GM18520 (cell line): Measurements from ENCODE around the gene ALCAM.

Experiments
- ATAC-seq: cut with Tn5 transposase; IDR thresholded peaks from one replicate; pipeline ENCODE4 v1.9.1; 2021; ENCODE audit not compliant: unreplicated experiment

ALCAM gene

DNA sequence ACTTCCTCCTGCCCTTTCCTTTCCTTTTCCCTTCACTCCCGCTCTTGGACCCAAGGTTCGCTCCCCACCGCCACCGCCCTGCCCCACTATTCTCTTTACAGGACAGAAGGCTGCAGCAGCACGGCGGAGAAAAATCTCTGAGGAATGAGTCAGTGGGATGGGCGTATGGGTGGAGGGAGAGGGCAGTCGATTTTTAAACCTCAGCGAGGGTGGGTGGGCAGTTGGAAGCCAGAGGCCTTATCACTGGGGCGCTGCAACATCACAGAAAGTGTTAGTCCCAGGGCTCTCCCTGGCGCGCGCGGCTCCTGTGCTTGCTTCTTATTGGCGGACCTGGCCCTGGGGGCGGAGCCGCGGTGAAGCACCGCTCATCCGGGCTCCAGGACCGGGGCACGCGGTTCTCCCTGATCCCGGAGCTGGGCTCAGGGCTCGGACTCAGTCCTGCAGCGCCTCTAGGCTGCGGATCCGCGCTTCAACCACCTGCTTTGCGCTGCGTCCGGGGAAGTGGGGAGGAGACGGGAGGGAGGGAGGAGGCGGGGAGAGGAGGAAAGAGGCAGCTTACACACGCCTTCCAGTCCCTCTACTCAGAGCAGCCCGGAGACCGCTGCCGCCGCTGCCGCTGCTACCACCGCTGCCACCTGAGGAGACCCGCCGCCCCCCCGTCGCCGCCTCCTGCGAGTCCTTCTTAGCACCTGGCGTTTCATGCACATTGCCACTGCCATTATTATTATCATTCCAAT, at the start of gene ALCAM:
ALCAM (plus strand) TSS at position 584 of the 737 bp plus-strand sequence.
- ATAC-seq, result peak; percentile 49

DNA sequence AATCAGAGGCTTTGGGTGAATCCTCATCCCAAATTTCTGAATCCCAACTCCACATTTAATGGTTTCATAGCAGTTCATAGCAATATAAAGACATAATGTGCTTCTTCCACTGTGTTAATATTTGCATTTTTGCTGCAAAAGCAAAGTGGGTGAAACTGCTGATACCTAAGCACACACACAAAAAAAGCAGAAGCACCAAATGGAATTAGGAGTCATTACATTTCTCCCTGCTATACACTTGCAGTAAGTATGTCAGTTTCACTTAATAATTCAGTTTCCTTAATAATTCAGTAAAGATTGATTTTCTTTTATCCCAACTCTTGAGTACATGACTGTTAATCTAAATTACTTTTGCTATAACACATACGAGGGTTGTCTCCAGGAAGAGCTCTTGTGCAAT, 48.9 kb upstream of the ALCAM start:
- no peak for ATAC-seq

DNA sequence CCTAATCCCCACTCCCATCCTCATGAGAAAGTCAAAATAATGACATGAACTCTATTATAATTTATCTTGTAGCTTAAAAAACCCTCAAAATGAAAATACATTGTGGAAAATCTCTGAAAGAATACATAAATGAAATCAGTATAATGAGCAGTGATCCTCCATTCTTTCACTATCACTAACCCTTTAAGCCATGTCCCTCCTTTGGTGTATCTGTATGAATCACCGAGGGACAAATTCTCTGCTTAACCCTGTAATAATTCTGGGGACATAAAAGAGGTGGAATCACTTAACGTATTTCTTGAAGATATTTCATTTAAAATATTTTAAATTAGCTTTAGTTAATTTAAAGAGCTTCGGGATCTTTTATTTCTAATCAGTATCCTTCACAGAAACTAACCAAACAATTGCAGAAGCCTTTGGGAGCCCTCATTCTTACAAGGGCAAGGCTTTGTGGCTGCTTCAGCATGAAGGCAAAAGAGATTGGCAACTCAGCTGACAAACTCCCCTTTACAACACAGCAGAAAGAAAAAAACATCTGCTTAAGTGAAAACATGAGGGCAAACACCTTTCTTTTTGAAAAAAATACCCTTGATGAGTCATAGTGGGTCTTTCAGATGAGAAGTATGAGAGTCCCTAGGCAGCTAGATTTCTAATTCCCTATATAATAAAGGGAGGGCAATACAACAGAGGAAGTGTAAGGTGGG, 44.0 kb upstream of the ALCAM start:
- peak; percentile 98 for ATAC-seq

DNA sequence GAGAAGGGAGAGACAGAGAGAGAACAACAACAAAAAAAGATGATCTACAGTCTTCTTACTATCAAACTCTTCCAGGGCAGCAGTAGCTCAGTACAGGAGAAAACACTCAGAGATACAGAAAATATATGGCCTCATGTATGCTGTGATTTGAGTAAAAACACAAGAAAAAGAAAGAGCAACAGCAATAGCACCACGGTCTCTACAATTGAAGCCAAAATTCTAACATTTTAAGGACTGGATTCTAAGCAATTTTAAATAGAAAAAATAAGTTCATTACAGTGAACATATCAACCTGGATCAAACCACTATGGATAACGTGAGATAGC, 43.5 kb upstream of the ALCAM start:
- ATAC-seq, result no peak

DNA sequence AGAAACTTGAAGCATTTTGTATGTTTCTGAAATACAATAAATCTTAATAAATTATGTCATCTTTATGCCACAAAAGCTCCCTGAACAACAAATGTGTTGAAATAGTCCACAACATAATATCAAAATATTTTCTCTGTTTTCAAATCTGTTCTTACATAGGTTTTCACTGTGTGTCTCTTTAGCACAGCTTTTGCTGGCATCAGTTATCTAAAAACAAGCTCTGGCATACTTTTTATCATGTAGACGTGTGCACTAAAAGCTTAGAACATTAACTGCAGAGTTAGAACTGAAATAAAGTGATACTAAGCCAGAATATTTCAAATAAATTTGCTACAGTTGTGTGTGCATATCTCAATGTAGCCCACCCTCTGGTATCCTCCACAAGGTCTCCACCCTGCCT, 41.8 kb upstream of the ALCAM start:
- no peak for ATAC-seq

DNA sequence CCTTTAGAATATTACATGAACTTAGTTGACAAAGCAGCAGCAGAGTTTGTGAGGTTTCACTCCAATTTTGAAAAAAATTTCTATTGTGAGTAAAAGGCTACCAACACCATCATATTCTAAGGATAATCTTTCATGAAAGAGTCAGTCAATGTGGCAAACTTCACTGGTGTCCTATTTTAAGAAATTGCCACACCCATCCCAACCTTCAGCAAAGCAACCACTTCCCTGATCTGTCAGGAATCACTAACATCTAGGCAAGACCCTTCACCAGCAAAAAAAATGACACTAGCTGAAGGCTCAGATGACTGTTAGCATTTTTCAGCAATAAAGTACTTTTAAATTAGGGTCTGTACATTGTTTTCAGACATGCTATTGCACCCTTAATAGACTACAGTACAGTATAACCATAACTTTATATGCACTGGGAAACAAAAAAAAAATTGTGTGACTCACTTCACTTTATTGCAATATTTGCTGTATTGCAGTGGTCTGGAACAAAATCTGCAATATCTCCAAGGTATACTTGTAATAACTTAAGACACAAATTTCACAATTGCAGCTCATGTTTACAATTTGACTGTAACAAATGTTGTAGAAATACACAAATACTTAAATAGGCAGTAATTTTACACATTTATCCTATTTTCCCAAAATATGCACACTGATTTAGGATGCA, 38.9 kb upstream of the ALCAM start:
- ATAC-seq, result no peak

DNA sequence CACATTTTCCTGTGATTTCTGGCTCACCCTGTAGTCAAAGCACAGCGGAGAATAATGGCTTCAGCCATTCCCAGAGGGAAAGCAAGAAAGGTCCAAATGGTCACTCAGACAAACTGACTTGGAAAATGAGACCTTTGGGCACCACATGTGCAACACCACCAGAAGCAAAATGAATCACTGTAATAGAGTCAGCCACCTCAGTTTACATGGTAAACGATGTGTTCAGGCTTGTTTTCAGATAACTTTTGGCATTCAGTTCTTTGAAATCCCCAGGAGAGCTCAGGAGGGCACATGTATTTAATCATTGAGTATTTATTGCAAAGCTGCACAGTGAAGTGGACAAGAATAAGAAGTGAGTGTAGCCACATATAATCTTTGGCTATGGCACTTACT, 38.4 kb upstream of the ALCAM start:
- ATAC-seq, result no peak

DNA sequence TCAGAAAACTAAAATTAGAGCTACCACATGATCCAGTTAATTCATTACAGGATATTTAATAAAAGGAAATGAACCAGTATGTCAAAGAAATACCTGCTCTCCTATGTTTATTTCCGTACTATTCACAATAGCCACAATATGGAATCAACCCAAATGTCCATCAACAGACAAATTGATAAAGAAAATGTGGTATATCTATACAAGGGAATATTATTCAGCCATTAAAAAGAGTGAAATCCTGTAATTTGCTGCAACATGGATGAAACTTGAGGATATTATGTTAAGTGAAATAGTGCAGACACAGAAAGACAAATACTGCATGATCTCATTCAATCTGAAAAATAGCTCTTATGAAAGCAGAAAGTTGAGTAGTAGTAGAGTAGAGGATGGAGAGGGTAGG, 33.7 kb upstream of the ALCAM start:
- ATAC-seq, result no peak

DNA sequence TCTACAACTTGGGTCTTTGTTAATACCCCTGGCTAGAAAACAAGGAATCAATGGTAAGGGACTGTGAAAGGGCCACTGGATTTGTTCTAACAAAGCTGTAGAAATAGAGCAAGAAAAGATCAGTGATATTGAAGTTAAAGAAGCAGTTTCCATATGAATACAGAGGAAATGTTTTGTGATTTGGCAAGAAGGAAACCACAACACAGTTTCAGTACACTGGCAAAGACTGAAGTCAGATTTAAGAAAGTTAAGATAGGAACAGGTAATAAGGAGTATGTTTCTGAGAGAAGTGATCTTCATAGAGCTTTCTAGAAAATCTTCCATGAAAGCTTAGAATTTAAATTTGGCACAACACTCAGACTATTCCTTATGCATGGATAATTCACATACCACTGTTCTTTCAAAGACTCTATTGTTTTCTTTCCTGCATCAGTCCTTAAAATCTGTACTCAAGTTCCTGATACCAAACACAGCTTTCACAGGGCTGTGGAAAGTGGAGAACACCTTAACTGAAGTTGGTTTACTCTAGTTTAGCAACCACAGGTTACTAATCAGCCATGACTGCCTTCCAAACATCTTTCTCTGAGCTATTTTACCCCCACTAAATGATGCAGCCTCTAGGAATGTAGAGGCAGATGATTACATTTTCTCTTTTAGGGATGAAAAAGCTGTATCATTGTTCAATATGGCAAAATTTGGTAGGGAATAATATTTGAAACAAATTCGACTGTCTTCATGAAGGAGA, 32.4 kb upstream of the ALCAM start:
- ATAC-seq, result peak; percentile 55

DNA sequence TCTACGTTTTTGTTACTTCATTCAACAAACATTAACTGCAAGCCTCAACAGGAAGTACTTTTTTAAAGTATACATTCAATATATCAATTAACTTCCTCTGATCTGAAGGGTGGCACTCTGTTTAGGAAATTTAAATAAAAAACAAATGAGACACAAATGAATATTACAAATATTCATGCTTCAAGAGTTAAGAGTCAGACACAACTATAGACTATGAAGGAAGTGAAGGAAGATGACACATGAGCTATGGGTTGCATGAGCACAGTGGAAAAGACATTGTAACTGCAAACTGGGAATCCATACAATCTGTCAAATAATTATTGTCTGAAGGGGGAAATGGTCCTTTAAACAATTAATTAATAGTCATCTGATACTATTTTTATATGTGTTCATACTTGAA, 26.8 kb upstream of the ALCAM start:
- ATAC-seq, result no peak

DNA sequence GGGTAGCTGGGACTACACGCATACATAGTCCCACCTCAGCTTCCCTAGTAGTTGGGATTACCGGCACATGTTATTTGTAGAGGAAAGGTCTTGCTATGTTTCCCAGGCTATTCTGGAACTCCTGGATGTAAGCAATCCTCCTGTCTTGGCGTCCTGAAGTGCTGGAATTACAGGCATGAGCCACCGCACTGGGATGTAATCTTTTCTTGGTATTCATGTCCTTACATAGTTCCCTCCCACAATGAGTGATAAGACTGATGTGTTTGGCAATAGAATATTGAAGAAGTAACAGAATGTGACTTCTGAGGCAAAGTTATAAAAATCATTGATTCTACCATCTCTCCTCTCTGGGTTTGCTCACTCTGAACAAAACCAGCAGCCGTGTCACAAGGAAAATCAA, 22.7 kb upstream of the ALCAM start:
- no peak for ATAC-seq

DNA sequence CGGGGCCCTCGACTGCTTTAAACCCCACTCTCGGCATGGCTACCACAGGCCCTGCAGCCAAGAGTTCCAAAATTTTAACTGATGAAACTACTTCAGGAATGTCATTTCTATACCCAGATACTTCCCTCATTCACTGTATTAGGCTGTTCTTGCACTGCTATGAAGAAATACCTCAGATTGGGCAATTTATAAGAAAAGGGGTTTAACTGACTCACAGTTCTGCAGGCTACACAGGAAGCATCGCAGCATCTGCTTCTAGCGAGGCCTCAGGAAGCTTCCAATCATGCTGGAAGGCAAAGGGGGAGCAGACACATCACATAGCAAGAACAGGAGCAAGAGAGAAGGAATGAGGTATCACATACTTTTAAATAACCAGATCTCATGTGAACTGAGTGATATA, 21.6 kb upstream of the ALCAM start:
- no peak for ATAC-seq

DNA sequence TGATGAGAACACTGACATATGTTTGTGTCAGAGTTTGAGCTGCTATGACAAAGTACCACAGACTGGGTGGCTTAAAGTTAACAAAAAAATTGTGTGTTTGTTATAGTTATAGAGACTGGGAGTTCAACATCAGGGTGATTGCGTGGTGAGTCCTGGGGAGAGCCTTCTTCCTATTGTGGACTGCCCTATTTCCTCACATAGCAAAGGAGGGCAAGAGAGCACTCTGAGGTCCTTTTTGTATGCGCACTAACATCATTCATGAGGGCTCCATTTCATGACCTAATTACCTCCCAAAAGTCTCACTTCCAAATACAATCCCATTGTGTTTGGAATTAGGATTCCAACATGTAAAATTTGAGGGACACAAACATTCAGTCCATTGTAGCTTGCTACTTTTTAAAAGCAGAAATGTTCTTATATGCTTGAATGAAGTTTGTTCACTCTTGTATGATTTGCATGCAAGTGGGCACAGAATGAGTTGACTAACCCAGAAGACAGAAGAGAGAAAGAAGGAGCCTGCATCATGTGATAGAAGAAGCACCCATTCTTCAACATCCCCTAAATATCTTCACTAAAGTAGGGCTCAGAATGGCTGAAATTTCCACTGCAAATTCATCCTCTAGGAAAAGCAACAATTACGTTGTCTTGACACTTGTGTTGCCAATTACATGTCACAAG, 18.9 kb upstream of the ALCAM start:
- ATAC-seq, result peak; percentile 87

DNA sequence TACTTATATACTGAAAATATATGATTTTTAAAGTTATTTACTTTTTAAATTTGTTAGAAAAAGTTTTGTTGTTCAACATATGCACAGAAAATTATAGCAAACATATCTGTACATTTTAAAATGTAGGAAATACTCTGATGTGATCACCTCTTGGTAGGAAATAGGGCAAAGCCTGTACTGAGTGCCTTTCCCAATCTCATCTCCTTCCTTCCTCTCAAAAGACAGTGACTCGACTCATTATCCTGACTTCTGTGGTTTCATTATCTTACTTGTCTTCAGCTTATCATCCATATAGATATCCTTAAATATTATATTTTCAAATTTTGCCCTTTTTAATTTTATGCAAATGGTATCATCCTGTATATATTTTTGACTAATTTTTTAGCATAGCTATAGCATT, 18.4 kb upstream of the ALCAM start:
- ATAC-seq, result no peak

DNA sequence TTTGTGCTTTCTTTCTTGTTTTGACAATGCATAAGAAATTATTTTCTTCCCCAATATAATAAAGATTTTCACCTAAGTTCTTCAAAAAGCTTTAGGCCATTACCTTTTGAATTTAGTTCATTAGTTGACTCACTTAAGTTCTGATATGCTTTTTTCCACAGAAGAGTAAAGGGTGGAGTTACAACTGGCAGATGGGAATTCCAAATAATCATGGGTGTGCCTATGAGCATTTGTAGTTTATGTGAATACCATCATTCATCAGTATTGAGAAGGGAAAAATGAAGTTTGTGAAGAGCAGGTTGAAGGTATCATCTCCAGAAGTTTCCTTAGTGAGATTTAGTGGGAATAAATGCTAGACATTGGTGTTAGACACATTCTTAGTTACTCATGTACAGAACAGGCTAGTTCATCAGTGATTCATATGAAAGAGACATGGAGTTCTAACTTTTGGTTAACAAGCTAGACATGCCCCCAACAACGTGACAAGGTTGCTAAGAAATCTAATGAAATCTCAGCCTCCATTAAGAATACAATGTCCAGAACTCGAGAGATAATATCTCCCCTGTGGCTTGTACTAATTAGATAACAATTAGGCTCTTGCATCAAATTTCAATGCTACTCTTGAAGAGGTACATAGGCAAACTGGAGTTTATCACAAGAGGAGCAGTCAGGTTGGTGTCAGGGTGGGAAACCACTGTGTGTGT, 16.9 kb upstream of the ALCAM start:
- no peak for ATAC-seq

DNA sequence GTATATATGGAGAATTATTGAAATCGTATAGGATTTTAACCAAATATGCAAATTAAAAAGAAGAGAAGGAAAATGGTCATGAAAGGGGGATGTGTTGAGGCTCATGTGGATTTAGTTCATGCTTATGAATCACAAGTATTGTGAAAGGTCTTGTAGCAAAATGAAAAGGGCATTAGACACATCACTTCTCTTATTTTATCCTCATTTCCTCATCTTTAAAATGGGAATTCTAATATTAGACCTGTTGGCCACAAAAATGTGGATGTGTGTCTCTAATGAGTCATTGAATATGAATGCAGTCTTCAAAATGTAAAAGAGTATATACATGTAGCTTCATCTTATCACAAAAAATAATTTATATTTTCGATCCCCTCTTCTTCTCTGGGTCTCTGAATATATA, 14.9 kb upstream of the ALCAM start:
- no peak for ATAC-seq

DNA sequence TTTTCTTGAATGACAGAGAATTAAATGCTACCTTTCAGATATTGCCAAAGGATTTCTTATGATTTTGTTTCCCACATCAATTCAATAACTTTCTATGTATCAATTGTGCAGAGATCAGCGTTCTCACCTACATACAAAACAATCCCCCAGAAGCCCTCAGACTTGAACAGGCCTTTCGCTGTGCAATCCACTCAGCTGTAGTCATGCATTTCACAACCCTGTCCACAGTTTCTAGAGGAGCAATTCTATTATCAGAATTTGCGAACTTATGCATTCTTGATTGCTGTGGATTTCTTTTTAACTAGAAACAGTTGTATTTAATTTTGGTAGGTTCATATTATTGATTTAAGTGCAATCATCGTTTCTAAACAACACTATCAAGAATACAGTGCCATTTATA, 13.7 kb upstream of the ALCAM start:
- no peak for ATAC-seq

DNA sequence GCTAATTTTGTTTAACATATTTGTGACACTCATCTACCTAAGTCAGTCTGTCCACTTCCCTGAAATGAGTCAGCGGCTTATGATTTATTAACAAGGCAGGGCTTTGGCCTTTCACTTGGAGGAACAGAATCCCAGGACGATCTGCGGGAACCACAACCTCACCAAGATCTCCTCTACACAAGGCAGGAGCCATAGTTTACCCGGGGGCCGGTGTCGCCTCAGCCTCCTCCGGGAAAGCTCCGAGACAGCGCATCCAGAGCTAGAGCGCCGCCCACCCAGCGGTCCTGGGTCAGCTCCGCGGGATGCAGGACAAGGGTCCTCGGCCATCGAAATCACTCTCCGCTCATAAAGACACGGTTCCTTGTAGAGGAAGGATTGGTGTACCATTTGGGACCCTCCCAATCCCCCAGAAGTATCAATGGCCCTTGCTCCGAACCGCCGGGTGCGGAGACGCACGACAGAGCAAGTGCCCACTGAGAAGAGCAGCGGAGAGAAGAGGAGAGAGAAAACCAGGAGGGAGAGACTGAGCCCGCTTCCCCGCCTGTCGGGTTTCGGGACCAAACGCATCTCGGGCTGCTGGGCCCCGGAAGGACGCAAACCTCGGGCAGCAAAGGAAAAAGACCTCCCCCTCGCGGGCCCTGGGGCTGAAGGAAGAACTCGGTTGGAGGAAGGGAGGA, 13.1 kb upstream of the ALCAM start:
- ATAC-seq, result no peak

DNA sequence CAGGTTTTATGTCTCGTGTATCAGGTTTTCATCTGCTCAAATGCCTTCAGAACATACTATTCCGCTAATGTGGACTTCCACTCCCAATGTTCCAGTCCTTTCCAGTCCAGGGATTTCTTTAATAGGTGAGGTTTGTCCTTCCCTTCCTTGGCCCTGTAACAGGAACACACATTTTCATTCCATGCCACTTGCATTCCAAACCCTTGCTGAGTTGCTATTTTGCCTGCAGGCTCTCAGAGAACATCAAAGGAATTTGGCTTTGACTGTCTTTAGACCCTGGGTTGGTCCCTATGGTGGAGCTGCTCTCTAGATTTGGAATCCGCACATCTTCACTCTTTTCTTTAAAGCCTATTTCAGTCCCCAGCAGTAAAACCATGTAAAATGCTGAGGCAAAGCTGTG, 12.3 kb upstream of the ALCAM start:
- ATAC-seq, result no peak
